ENCODE data around the gene SLC35F3.
"Not testable (repeated sequence)": the region's sequence is repeated elsewhere in the genome, so short reads cannot be mapped to it uniquely, and the experiment has no call there.

The SLC35F3 gene
- total RNA-seq, result 2.5 to 13.1 (median 11.8) reads per million in 3 experiments

DNA sequence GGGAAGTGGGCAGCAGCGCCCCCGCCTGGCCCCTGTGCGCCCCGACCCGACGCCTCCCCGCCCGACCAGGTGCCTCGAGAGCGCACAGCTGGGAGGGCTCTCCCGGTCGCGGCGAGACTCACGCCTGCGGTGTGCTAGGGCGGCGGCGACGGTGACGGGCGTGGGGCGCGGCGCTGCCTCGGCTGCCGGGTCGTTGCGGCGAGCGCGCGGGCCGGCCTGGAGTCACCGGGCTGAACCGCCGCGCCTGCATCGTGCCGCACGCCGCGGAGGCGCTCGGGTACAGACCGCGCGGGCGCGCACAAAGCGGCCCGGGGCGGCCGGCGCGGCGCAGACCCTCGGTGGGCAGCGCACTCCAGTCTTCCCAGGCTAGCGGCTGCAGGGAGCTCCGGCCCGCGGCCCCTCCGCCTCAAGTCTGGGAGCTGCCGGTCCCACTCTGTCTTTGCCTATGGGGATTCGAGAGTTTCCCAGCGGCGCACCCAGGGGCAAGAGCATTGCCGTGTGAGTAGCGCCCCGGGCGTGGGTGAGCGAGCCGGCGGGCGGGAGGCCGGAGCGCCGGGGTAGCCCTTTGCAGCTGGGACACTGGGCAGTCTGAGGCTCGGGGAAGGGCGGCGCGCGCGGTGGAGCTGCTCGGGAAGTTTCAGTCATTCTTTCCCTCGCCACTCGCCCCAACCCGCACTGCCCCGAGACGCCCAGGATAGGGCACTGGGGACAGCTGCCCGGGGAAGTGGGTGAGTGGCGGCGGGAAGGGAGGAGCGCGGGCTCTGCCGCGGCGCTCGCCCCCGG lies at the start of gene SLC35F3:
SLC35F3 (plus strand) TSS at position 44 of the 783 bp plus-strand sequence.
- no peak for DNase-seq

DNA sequence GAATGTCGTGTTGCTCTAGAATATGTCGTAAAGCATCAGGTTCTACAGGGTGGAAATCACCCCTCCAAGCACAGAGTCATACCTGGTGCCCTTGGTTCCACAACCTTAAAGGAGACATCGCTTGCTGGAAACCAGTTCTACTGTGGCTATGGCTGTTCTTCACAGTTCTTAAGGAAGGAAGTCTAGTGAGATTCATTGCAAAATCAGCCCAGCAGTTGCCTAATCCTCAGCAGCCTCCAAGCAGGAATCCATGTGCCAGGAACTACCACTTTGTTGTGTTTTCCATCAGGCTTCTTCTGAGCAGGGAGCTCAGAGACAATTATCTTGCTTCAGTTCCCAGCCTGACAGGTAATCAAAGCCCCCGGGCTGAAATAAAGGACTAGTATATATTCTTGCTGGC lies 45.0 kb upstream of the SLC35F3 start:
- DNase-seq, result no peak

DNA sequence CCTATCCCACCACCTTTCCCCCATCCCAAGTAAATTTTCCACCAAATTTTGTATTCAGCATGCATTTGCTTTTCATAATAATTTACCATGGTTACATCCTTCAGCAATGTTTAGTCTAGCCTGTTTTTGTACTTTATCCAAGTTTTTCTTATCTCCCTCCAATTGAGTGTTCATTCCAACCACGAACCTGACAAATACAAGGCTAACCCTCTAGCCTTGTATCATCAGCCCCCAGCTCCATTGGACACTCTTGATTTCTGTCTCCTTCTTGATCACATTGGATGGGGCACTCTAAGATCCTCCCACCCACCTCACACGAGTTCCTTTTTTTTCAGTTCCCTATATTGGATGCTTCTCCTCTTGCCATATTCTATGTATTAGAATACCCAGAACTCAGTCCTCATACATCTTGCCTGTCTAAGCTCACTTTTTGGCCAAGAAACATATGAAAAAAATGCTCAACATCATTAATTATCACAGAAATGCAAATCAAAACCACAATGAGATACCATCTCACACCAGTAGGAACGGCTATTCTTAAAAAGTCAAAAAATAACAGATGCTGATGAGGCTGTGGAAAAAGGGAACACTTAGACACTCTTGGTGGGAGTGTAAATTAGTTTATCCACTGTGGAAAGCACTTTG lies 40.5 kb upstream of the SLC35F3 start:
- DNase-seq, result no peak

DNA sequence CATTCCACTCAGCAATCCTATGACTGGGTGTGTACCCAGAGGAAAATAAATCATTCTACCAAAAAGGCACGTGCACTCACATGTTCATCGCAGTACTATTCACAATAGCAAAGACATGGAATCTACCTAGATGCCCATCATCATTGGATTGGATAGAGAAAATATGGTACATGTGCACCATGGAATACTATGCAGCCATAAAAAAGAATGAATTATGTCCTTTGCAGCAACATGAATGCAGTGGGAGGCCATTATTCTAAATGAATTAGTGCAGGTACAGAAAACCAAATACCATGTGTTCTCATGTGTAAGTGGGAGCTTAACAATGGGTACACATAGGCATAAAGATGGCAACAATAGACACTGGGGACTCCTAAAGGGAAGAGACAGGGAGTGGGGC lies 39.9 kb upstream of the SLC35F3 start:
- no peak for DNase-seq

DNA sequence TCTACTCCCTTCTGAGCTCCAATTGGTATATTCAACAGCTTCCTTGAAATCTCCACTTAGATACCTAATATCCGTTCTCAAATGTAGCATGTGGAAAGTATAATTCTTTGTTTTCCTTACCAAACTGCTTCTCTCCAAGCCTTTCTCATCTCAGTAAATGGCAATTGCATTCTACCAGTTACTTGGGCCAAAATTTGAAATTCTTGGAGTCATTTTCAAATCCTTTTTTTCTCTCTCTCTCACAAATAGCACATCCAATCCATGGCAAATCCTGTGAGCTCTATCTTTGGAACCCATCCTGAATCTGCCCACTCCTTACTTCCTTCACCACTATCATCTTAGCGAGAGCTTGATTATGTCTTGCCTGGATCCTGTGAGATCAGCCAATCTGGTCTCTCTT lies 39.3 kb upstream of the SLC35F3 start:
- DNase-seq, result no peak

DNA sequence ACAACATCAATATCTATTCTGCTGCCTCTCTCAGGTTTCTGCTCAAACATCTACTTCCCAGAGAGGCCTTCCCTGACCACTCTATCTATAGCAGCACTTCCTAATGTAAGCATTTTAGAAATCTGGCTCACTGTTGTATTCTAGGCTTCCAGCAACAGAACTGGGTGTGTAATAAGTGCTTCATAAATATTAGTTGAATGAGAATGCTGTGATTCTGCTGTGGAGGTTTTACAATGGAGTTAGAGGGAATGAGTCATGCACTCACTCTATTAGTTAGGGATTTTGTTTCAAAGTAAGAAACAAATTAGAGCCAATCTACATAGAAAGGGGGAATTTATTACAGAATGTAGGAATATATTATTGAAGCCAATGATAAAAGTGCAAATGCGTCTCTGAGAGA lies 38.6 kb upstream of the SLC35F3 start:
- no peak for DNase-seq

DNA sequence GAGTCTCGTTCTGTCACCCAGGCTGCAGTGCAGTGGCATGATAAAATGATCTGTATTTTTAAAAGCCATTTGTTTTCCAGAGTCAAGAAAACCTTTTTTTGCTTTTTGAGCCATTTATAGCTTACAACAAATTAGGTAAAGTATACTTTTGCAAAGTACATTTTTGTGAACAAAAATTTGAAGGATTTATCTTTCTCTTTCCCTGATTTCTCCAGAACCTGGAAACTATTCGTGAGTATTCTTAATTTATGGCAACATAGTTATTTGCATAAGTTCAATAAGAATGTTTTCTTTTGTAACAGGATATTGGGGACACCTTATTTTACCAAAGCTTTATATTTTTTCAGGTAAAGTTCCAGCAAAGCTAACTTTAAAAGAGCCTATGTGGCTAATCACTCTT lies 37.4 kb upstream of the SLC35F3 start:
- DNase-seq, result no peak

DNA sequence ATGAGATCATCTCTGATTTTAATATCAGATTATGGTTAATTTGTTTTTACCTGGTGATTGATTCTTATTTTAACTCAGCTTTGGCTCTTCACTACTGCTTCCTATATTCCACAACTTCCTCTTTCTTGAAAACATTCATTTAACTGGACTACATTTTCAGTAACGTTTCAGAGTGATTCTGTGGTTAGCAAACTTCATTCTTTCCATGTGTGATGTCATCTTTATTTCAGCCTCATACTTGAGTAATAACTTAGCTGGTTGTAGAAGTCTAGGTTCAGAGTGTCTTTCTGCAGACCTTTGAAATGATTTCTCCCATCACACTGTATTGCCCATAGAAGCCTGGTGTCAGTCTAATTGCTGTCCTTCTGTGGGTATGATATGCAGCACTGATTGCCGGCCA lies 36.0 kb upstream of the SLC35F3 start:
- DNase-seq, result no peak

DNA sequence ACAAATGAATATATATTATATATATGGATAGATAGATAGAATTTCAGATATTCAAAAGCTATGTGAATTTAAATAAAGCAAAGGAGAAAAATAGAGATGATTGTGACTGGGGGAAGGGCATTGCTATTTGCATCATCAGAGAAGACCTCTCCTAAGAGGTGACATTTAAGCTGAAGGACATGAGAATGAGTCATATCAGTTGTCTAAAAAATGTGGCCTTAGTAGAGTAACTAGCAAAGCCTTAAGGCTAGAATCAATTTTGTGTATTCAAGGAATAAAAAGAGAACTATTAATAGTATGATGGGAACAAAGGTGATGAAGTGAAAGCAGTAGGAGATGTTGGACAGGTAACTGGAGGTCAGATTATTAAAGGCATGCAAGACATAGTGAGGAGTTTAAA lies 34.8 kb upstream of the SLC35F3 start:
- DNase-seq, result no peak

DNA sequence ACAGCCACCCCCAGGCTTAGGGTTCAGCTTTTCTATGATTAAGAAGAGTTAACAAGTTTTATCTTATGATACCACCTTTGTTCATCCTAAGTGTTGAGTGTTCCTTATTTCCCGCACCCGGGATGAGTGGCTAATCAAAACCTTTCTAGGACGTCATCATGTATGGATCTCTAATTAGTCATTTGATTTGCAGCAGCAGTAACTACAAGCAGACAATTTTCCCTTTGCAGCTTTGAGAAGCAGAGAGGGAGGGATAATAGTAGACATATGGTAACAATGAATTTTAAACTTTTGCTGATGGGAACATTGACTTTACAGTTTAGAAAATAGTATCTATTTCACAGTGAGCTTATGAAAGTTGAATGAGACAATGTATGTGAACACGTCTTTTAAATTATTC lies 30.8 kb upstream of the SLC35F3 start:
- no peak for DNase-seq

DNA sequence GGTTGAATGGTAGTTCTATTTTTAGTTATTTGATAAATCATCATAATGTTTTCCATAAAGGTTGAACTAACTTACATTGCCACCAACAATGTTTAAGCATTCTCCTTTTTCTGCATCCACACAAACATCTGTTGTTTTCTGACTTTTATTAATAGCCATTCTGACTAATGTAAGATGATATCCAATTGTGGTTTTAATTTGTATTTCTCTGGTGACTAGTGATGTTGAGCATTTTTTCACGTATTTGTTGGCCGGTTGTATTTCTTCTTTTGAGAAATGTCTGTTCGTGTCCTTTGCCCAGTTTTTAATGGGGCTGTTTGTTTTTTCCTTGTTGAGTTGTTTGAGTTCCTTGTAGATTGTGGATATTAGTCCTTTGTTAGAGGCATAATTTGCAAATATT lies 24.6 kb upstream of the SLC35F3 start:
- no peak for DNase-seq

DNA sequence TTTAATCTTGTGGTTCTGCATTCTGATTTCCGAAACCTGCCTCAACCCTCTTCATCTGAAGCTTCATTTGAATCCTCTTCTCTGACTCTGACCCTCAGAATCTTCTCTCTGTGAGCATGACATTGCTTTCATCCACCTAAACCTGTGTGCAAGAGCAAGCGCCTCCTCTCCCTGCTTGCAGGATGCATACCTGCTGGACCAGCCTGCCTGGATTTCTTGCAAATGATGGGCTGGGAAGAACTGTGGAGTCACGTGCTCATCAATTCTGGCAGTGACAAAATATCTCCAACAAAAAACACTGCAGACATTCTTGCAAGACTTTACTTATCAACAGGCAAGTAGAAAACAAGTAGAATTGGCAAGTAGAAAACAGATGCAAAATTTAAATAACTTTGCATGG lies 20.8 kb upstream of the SLC35F3 start:
- DNase-seq, result no peak

DNA sequence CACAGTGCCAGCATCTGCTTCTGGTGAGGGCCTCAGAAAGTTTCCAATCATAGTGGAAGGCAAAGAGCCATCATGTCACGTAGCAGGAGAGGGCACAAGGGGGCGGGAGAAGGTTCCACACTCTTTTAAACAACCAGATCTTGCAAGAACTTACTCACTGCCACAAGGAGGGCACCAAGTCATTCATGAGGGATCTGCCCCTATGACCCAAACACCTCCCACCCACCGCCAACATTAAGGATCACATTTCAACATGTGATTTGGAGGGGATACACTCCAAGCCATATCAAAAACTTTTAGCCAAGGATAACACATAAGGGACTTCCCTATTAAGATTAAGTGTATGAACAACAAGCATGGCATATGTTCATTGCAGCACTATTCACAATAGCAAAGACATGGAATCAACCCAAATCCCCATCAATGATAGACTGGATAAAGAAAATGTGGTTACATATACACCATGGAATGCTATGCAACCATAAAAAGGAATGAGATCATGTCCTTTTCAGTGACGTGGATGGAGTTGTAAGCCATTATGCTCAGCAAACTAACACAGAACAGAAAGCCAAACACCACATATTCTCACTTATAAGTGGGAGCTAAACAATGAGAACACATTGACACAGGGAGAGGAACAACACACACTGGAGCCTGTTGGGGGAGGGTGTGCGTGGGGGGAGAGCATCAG lies 19.9 kb upstream of the SLC35F3 start:
- DNase-seq, result no peak

DNA sequence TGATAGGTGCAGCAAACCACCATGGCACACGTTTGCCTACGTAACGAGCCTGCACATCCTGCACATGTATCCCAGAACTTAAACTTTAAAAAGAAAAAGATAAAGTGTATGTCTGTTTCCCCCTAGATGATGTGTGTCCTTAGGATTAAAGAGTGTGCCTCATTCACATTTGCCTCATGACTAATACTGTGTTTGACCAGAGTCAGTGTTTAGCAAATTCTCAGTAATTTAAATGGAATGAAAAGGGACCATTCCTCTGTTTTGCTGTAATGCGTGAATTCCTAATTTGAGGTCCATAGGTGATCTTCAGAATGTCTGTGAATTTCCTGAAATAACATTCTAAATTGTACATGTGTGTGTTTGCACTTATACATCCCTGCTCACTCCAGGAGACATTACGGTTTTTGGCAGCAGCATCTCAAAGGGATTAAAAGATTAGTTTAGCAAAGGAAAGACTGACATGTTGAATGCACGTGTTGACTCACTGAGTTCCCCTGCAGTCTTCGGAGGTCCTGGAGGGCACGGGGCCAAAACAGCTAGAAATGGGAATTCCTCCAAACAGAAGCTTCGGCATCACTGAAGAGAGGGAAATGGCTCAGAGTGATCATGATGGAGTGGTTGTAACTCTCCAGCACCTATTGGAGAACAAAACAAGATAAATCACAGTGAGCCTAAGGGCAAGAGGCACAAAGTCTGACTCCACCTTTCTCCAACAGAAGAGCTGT lies 19.1 kb upstream of the SLC35F3 start:
- DNase-seq, result no peak

DNA sequence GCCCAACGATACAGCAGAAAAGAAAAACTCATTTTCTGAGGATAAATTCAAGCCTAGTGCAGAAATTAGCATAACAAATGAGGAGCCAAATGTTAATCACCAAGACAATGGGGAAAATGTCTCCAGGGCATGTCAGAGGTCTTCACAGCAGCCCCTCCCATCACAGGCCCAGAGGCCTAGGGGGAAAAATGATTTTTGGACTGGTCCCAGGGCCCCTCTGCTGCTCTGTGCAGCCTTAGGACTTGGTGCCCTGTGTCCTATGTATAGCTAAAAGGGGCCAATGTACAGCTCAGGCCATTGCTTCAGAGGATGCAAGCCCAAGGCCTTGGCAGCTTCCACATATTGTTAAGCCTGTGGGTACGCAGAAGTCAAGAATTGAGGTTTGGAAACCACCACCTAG lies 13.3 kb upstream of the SLC35F3 start:
- not testable (repeated sequence) for DNase-seq

DNA sequence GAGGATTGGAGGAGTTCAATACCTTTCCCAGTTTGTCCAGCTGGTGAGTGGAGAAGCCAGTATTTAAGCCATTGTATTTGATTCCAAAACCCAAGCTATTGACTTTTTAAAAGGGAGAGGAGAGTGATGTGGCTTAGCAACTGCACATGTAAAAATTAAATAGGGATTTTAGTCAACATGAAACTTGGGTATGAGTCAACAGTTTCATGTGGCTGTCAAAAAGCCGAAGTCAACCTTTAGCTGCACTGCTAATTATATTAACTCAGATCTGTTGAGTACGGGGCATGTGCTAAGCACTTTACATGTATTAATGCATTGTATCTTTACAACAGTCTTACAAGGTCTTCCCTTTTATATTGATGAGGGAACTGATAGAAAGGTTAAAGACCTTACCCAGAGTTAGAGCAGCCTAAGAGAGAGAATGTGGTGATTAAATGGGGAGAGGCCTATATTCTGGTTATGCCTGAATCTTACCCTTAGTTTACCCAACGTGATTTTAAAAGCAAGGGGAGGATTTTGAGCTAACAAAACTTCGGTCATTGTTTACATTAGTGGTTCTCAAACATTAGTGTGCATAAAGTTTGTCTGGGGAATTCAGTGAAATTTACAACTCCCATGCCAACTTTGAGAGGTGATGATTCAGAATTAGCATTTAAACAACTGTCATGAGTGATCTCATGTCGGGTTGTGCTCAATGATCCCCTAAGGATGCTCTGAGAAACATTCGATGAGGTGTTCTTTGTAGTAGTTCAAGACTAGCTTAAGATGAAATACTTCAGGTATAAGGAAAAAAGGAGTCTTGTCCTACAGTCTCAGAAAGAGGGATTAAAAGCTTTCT lies 6.9 kb upstream of the SLC35F3 start:
- no peak for DNase-seq

DNA sequence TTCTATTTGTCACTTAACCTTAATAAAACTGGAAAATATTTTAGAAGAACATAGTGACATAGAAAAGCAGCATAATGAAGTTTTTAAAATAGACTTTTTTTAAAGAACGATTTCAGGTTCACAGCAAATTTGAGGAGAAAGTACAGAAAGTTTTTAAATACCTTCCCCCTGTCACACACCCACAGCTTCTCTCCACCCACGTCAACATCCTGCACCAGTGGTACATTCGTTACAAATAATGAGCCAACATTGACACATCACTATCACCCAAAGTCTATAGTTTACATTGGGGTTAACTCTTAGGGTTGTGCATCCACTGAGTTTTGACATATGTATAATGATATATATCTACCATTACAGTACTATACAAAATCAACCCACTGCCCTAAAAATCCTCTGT lies 3.0 kb upstream of the SLC35F3 start:
- no peak for DNase-seq

DNA sequence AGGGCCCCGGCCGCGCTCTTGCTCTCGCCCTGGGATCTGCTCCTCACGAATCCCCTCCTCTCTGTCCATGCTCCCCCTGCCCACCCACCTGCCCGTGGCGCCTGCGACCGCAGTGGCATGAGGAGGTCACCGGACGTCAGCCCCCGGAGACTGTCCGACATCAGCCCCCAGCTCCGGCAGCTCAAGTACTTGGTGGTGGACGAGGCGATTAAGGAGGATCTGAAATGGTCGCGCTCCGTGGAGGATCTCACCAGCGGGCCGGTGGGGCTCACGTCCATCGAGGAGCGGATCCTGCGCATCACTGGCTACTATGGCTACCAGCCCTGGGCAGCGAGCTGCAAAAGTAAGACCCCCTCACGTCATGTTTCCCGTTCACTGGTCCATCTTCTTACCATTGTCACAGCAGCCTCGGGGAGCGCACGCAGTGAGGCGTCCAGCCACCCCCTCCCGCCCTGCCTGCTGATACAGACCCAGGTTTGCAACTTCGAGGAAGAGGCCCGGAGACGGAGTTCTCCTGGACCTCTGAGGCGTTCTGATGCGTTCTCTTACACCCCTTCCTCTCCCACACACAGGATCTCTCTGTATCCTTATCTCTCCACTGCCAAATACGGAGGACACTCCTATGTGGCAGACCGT lies 1.1 kb downstream of the SLC35F3 start:
- no peak for DNase-seq

DNA sequence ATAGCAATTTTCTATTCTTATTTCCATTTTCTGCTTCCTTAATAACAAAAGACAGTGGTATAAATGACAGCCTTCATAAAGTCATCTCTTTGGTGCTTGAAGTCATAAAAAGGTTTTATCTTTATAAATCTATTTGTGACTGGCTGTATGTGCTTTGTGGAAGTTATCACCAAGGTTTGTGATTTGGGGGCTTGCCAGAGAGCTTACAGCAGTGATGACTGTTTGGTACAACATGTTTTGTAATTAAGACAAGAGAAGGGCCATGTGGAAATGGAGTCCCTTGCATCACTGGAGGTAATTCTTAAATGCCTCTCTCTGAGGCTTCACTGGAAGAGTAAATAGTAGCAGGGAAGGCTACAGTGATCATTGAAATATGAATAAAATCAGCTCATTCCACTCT lies 2.7 kb downstream of the SLC35F3 start:
- DNase-seq, result no peak

DNA sequence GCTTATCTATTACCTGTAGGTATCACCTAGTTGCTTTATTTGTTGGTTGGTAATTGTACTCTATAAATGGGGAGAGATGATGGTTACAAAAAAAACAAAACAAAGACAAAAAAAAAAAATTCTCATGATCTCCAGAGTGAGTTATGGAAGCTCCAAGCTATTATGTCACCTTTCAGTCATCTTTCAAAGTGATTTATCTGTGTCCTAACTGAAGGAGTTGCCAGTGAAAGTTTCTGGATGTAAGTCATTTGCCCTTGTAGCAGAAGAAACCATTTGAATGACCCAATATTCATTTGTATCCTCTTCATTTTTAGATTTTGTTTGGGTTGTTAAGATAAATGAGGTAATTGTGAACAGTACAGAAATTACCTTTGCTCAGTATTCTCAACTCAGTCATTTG lies 3.6 kb downstream of the SLC35F3 start:
- no peak for DNase-seq

DNA sequence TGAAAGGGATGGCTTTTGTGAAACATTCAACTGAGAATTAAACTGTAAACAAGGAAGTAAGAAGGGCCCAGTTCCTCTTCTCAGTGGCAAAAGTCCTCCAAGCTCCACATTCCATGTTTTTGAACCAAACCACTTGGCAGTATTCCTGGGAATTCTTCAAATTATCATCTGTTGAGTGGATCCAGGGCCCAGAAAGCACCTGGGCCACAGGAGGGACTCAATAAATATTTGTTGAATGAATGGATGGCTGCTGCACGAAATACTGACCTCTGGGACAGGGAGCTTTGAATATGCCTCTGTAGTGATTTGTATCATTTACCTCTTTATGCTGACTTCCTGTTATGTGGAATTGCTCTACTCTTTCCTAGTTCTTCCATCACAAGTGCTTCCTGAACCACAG lies 4.7 kb downstream of the SLC35F3 start:
- DNase-seq, result no peak

DNA sequence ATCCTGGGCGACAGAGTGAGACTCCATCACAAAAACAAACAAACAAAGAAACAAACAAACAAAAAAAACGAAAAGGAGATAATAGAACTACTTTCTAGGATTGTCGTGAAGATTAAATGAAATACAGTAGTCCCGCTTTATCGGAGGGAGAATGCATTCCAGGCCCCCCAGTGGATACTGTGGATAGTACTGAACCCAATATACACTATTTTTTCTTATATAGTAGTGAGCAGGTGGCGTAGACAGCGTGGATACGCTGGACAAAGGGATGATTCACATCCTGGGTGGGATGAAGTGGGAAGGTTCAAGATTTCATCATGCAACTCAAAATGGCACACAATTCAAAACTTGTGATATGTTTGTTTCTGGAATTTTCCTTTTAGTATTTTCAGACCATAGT lies 8.0 kb downstream of the SLC35F3 start:
- no peak for DNase-seq
